Adrenal gland (tissue), 5 donors: ENCODE data around the gene RUNX1.

Source experiments
- CTCF ChIP-seq, 6 experiments: fragments of 450-650 bp in 4 of 6; fragments of 200-600 bp in 2 of 6; sonication (generic) in 1 of 6; IDR thresholded peaks; 1 replicate in 5 of 6; 2 replicates in 1 of 6; pipeline versions ENCODE4 v1.5.1 to v1.8.0; 2016 to 2021; ENCODE audit warnings: antibody characterized with exemption in 6 of 6, mild to moderate bottlenecking in 2 of 6, moderate library complexity in 1 of 6
- POLR2A ChIP-seq, 2 donors: fragments of 450-650 bp; IDR thresholded peaks; one replicate each; pipeline ENCODE4 v1.6.1; 2017; ENCODE audit warnings: antibody characterized with exemption in 2 of 2, mild to moderate bottlenecking in 2 of 2, moderate library complexity in 1 of 2
- donor health status: DM: no; HTN: no; CAD: no.

GRCh38 chr21:34795175-34795547 is 253.9 kb downstream of the RUNX1 start:
- TF ChIP-seq CTCF (IDR thresholded peaks at IDR 0.05) (peak in 3 of 6 experiments; percentile 10 to 24 (median 23)), POLR2A (IDR thresholded peaks at IDR 0.05) (no peak)
